Aorta (tissue), 5 donors: ENCODE results near the gene ADAMTS16. TPM values are rescaled to one million over a fixed set of nuclear protein-coding genes. Genes with fewer than 3 reads are reported as not detected.
A peak's percentile ranks its signal among the peaks of the same experiment; 100 is the strongest.

Source experiments
- ATAC-seq: fragments of 200-7000 bp; cut with Tn5 transposase; one replicate; pipeline ENCODE4 v1.9.1; 2022; ENCODE audit warnings: moderate library complexity; ENCODE audit not compliant: low FRiP score
- DNase-seq, 2 donors: peaks; one replicate each; pipeline ENCODE4 v3.0.0-alpha.2; 2020
- H3K27ac ChIP-seq, 2 donors: one replicate each; pipeline ENCODE4 v1.5.1; 2013; ENCODE audit warnings: low read length in 2 of 2, mild to moderate bottlenecking in 2 of 2, moderate library complexity in 2 of 2, control low read depth in 1 of 2, inconsistent platforms in 1 of 2, low read depth in 1 of 2
- H3K27me3 ChIP-seq, 2 donors: one replicate each; pipeline ENCODE4 v1.6.1; 2013; ENCODE audit warnings: control low read depth in 1 of 2, low read length in 1 of 2, mild to moderate bottlenecking in 1 of 2, moderate library complexity in 1 of 2; ENCODE audit not compliant: insufficient read depth in 2 of 2, control insufficient read depth in 1 of 2
- H3K36me3 ChIP-seq, 2 donors: one replicate each; pipeline ENCODE4 v1.6.1; 2013; ENCODE audit warnings: control low read depth in 1 of 2, low read length in 1 of 2, mild to moderate bottlenecking in 1 of 2; ENCODE audit not compliant: insufficient read depth in 2 of 2, control insufficient read depth in 1 of 2
- H3K4me1 ChIP-seq, 2 donors: one replicate each; pipeline ENCODE4 v1.6.1; 2013; ENCODE audit warnings: low read length in 2 of 2, control low read depth in 1 of 2, mild to moderate bottlenecking in 1 of 2, moderate library complexity in 1 of 2; ENCODE audit not compliant: insufficient read depth in 2 of 2, control insufficient read depth in 1 of 2
- H3K4me3 ChIP-seq, 2 donors: one replicate each; pipeline ENCODE4 v1.5.1; 2013; ENCODE audit warnings: low read length in 2 of 2, control low read depth in 1 of 2, mild to moderate bottlenecking in 1 of 2
- H3K9me3 ChIP-seq: one replicate; pipeline ENCODE4 v1.6.1; 2013; ENCODE audit warnings: mild to moderate bottlenecking, low read length; ENCODE audit not compliant: control insufficient read depth
- WGBS, 2 donors: extraction: QIAGEN DNeasy Blood & Tissue Kit; methylation state at CpG; one replicate each; pipeline ENCODE4 v1.1.7; 2013; 5-methylcytosine and 5-hydroxymethylcytosine counted together
- intact Hi-C, 2 donors: fragments of 100-400 bp; cut with DNase I; formaldehyde crosslinking; loops; one replicate each; pipeline versions ENCODE4 v1.14.2 to v1.15.0; 2022
- long read RNA-seq, 2 donors: library from polyadenylated mRNA; unstranded; transcript quantifications; one replicate each; pipeline ENCODE4 v2.0.0, GENCODE V29; 2020 to 2021
- polyA plus RNA-seq, 2 donors: library from polyadenylated mRNA; stranded (reverse); fragments of 200-250 nt; gene quantifications; one replicate each; pipeline ENCODE4 v1.2.3, GENCODE V29; 2013
- total RNA-seq, 2 donors: library from RNA; stranded (reverse); fragmentation: NEBNext Ultra II Directional; extraction: Animal tissue kit (Norgen Biotek cat#: 25700); gene quantifications; one replicate each; pipeline ENCODE4 v1.2.1, GENCODE V29; 2021
- donor health status: healthy with polysubstance abuse.
- donor health status: Bipolar disorder and iron deficiency.
- donor health status: DM: no; HTN: no; CAD: no.
- donor health status: DM: no; HTN: no; CAD: no.
- donor health status: DM: yes; HTN: yes; CAD: no.

The ADAMTS16 gene
- under 1 TPM; 0.10 to 0.81 TPM for total RNA-seq
- not detected for polyA plus RNA-seq
- long read RNA-seq, donor 1, partial matches to known transcripts, result 2 of 2 reads
- long read RNA-seq, donor 1, other reads (novel, unspliced or antisense), result 0 of 2 reads
- long read RNA-seq, donor 2, partial matches to known transcripts, result 0 of 5 reads
- long read RNA-seq, donor 2, other reads (novel, unspliced or antisense), result 5 of 5 reads

- Histone ChIP-seq H3K4me3 (peak within 1 kb of the TSS in 1 of 2 donors; percentile 5), H3K27ac (no peak within 1 kb of the TSS), H3K4me1 (no peaks in the 10 kb centered on the region), H3K9me3 (no peaks in the 10 kb centered on the region), H3K27me3 (peaks cover 0 to 2% of the 10 kb centered on the region in 2 donors), H3K36me3 (no peaks in the 10 kb centered on the region)
- ATAC-seq (peak; percentile 44), DNase-seq (no peak)
- 0 to 1% methylated on average over 46 to 76 of the region's 76 CpGs for WGBS, 2 donors
- intact Hi-C loops, result loop anchor here (2.0 kb wide), 1 partner anchor 279 kb away; no protein-coding TSS in a partner anchor
Observed at GRCh38 chr5:5139777-5140478, at the start of gene ADAMTS16. Gene ADAMTS16, plus strand, starts transcription at chr5:5140330. Its CDS starts 138 bp downstream, at chr5:5140468.

- 35 to 63% methylated on average over 1 of the region's 1 CpG for WGBS, 2 donors
- Histone ChIP-seq H3K27ac (no peak overlapping the region), H3K27me3 (no peaks in the 10 kb centered on the region), H3K9me3 (peaks cover 4% of the 10 kb centered on the region), H3K4me3 (no peak overlapping the region), H3K36me3 (no peaks in the 10 kb centered on the region), H3K4me1 (no peaks in the 10 kb centered on the region)
- no peak for ATAC-seq
- intact Hi-C loops, result no loop called here
- no peak for DNase-seq
Observed at GRCh38 chr5:5092149-5092548, 48.0 kb upstream of the ADAMTS16 start.

GRCh38 chr5:5100635-5101034 is 39.5 kb upstream of the ADAMTS16 start:
- no peak overlapping the region for H3K4me3 ChIP-seq
- H3K4me1 ChIP-seq, result no peaks in the 10 kb centered on the region
- no peak overlapping the region for H3K27ac ChIP-seq
- 76 to 84% methylated on average over 4 of the region's 4 CpGs for WGBS, 2 donors
- no peaks in the 10 kb centered on the region for H3K27me3 ChIP-seq
- ATAC-seq, result no peak
- DNase-seq, result no peak
- no peaks in the 10 kb centered on the region for H3K9me3 ChIP-seq
- no peaks in the 10 kb centered on the region for H3K36me3 ChIP-seq
- intact Hi-C loops, result no loop called here

GRCh38 chr5:5101676-5102075 is 38.5 kb upstream of the ADAMTS16 start:
- ATAC-seq, result no peak
- intact Hi-C loops, result no loop called here
- Histone ChIP-seq H3K4me1 (no peaks in the 10 kb centered on the region), H3K9me3 (no peaks in the 10 kb centered on the region), H3K27ac (no peak overlapping the region), H3K4me3 (no peak overlapping the region), H3K27me3 (no peaks in the 10 kb centered on the region), H3K36me3 (no peaks in the 10 kb centered on the region)
- DNase-seq, result no peak
- 53 to 67% methylated on average over 2 of the region's 2 CpGs for WGBS, 2 donors

GRCh38 chr5:5103245-5103644 is 36.9 kb upstream of the ADAMTS16 start:
- Histone ChIP-seq H3K27ac (no peak overlapping the region), H3K27me3 (no peaks in the 10 kb centered on the region), H3K4me3 (no peak overlapping the region), H3K36me3 (no peaks in the 10 kb centered on the region), H3K9me3 (no peaks in the 10 kb centered on the region), H3K4me1 (no peaks in the 10 kb centered on the region)
- DNase-seq (no peak), ATAC-seq (no peak)
- 46 to 50% methylated on average over 4 of the region's 4 CpGs for WGBS, 2 donors
- intact Hi-C loops, result no loop called here

- Histone ChIP-seq H3K27me3 (no peaks in the 10 kb centered on the region), H3K27ac (no peak overlapping the region), H3K36me3 (no peaks in the 10 kb centered on the region), H3K9me3 (no peaks in the 10 kb centered on the region), H3K4me1 (no peaks in the 10 kb centered on the region), H3K4me3 (no peak overlapping the region)
- no peak for ATAC-seq
- DNase-seq, result no peak
- 80 to 92% methylated on average over 1 of the region's 1 CpG for WGBS, 2 donors
- intact Hi-C loops, result no loop called here
Observed at GRCh38 chr5:5104550-5104949, 35.6 kb upstream of the ADAMTS16 start.

GRCh38 chr5:5105531-5105930 is 34.6 kb upstream of the ADAMTS16 start:
- intact Hi-C loops, result no loop called here
- no peaks in the 10 kb centered on the region for H3K36me3 ChIP-seq
- H3K4me1 ChIP-seq, result no peaks in the 10 kb centered on the region
- no peaks in the 10 kb centered on the region for H3K27me3 ChIP-seq
- DNase-seq, result no peak
- no peak for ATAC-seq
- no peak overlapping the region for H3K4me3 ChIP-seq
- 54 to 58% methylated on average over 1 of the region's 1 CpG for WGBS, 2 donors
- H3K9me3 ChIP-seq, result no peaks in the 10 kb centered on the region
- no peak overlapping the region for H3K27ac ChIP-seq

GRCh38 chr5:5116956-5117355 is 23.2 kb upstream of the ADAMTS16 start:
- H3K27ac ChIP-seq, result no peak overlapping the region
- no peak for ATAC-seq
- H3K27me3 ChIP-seq, result no peaks in the 10 kb centered on the region
- DNase-seq, result no peak
- no peaks in the 10 kb centered on the region for H3K36me3 ChIP-seq
- H3K4me1 ChIP-seq, result no peaks in the 10 kb centered on the region
- no peak overlapping the region for H3K4me3 ChIP-seq
- H3K9me3 ChIP-seq, result no peaks in the 10 kb centered on the region
- intact Hi-C loops, result no loop called here

- intact Hi-C loops, result no loop called here
- no peak for ATAC-seq
- WGBS, 2 donors, result 74 to 78% methylated on average over 3 of the region's 3 CpGs
- H3K9me3 ChIP-seq, result no peaks in the 10 kb centered on the region
- H3K27ac ChIP-seq, result no peak overlapping the region
- no peaks in the 10 kb centered on the region for H3K27me3 ChIP-seq
- no peak for DNase-seq
- no peaks in the 10 kb centered on the region for H3K36me3 ChIP-seq
- no peak overlapping the region for H3K4me3 ChIP-seq
- H3K4me1 ChIP-seq, result no peaks in the 10 kb centered on the region
Observed at GRCh38 chr5:5122776-5123175, 17.4 kb upstream of the ADAMTS16 start.
